GM21390 (cell line): ENCODE measurements around the gene PRR36.

Experiments used
- ATAC-seq: cut with Tn5 transposase; IDR thresholded peaks from one replicate; pipeline ENCODE4 v1.9.1; 2021; ENCODE audit not compliant: unreplicated experiment

Gene PRR36

DNA sequence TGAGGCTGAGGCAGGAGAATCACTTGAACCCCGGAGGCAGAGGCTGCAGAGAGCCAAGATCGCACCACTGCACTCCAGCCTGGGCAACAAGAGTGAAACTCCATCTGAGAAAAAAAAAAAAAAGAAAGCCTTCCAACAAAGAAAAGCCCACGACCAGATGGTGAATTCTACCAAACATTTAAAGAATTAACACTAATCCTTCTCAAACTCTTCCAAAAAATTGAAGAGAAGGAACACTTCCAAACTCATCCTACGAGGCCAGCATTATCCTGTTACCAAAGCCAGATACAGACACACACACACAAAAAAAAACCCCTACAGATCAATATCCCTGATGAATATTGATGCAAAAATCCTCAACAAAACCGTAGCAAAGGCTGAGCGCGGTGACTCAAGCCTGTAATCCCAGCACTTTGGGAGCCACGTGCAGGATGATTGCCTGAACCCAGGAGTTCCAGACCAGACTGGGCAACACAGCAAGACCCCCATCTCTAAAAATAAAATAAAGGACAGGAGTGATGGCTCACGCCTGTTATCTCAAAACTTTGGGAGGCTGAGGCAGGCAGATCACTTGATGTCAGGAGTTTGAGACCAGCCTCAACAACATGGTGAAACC is 50.4 kb downstream of the PRR36 start:
- ATAC-seq: no peak

DNA sequence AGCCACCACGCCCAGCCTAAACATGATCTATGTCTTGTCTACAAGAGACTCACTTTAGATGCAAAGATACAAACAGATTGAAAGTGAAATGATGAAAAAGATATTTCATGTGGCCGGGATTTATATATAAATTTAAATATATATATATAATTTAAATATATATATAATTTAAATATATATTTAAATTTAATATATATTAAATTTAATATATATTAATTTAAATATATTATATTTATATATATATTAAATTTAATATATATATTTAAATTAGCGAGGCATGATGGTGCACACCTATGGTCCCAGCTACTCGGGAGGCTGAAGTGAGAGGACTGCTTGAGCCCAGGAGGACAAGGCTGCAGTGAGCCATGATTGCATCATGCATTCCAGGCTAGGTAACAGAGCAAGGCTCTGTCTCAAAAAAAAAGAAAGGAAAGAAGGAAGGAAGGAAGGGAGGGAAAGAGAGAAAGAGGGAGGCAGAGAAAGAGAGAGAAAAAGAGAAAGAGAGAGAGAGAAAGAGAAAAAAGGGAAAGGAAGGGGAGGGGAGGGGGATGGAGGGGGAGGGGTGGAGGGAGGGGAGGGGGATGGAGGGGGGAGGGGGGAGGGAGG is 51.2 kb downstream of the PRR36 start:
- no peak for ATAC-seq

DNA sequence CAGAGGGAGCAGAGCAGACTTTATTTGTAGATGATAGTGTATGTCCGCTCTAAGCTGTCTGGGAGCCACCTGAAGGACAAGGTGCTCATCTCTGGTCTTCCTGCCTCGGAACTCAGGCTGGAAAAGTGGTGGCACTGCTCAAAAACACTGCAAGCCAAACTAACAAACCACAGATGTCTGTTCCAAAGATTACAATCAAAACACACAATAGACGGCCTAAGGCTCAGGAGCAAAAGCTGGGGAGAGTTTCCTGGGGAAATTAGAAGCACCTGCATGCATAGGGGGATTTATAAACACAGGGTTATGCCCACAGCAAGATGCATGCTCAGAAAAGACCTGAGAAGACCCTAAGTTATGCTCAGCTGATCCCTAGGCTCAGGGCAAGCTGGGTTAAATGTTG is 53.6 kb downstream of the PRR36 start:
- no peak for ATAC-seq

DNA sequence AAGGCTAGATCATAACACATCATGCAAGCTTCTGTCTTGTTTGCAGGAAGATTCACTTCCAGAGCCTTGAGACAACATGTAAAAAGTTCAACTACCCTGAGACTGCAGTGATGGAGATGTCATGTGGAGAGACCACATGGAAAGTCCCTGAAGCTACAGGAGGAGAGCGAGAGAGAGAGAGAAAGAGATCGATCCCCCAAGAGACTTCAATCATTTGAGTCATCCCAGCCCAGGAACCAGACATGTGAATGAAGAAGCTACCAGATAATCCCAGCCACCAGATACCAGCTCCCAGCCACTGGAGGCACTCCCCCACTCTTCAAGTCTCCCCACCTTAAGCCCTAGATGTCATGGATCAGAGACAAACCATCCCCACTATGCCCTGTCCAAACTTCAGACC is 54.9 kb downstream of the PRR36 start:
- ATAC-seq: no peak

DNA sequence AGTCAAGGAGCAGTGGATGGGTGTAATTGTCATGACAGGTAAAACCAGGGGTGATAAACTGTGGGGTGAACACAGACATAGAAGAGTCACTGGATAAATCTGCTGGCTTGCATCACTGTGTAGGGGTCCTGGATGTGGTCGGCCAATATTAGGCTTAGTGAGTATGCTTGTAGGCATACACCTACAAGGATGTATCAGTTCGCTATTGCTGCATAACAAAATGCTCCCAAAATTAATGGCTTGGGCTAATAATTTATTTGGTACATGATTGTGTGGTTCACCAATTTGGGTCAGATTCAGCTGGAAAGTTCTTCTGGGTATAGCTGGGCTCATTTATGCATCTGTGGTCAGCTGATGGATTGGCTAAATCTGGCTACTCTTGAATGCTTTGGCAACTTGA is 55.4 kb downstream of the PRR36 start:
- no peak for ATAC-seq
